ENCODE measurements around the gene UBE4A.
A peak's percentile ranks its signal among the peaks of the same experiment; 100 is the strongest.

Gene UBE4A

GRCh38 chr11:118359295-118359958 is at the start of gene UBE4A:
Gene UBE4A, plus strand, starts transcription at chr11:118359600. Its CDS starts 5,481 bp downstream, at chr11:118365081.
- DNase-seq (ENCODE audit: low spot score): peak; percentile 98

GRCh38 chr11:118310271-118310670 is 49.1 kb upstream of the UBE4A start:
- DNase-seq (ENCODE audit: low spot score): no peak

- DNase-seq (ENCODE audit: low spot score): no peak
Measured at GRCh38 chr11:118310781-118311485, 48.5 kb upstream of the UBE4A start.

- DNase-seq (ENCODE audit: low spot score): no peak
Measured at GRCh38 chr11:118311518-118311917, 47.9 kb upstream of the UBE4A start.

GRCh38 chr11:118312328-118312727 is 47.1 kb upstream of the UBE4A start:
- no peak for DNase-seq (ENCODE audit: low spot score)

- DNase-seq (ENCODE audit: low spot score): no peak
Measured at GRCh38 chr11:118313242-118313641, 46.2 kb upstream of the UBE4A start.

GRCh38 chr11:118314988-118315411 is 44.4 kb upstream of the UBE4A start:
- no peak for DNase-seq (ENCODE audit: low spot score)

GRCh38 chr11:118318124-118318523 is 41.3 kb upstream of the UBE4A start:
- DNase-seq (ENCODE audit: low spot score): no peak

- no peak for DNase-seq (ENCODE audit: low spot score)
Measured at GRCh38 chr11:118318581-118319336, 40.6 kb upstream of the UBE4A start.

GRCh38 chr11:118319337-118319707 is 40.1 kb upstream of the UBE4A start:
- DNase-seq (ENCODE audit: low spot score): no peak

GRCh38 chr11:118320515-118320914 is 38.9 kb upstream of the UBE4A start:
- DNase-seq (ENCODE audit: low spot score): no peak

GRCh38 chr11:118321386-118322082 is 37.9 kb upstream of the UBE4A start:
- DNase-seq (ENCODE audit: low spot score): no peak

- DNase-seq (ENCODE audit: low spot score): no peak
Measured at GRCh38 chr11:118322721-118323120, 36.7 kb upstream of the UBE4A start.

GRCh38 chr11:118325283-118325682 is 34.1 kb upstream of the UBE4A start:
- no peak for DNase-seq (ENCODE audit: low spot score)

GRCh38 chr11:118328745-118329144 is 30.7 kb upstream of the UBE4A start:
- no peak for DNase-seq (ENCODE audit: low spot score)

- no peak for DNase-seq (ENCODE audit: low spot score)
Measured at GRCh38 chr11:118334745-118335144, 24.7 kb upstream of the UBE4A start.

- peak; percentile 87 for DNase-seq (ENCODE audit: low spot score)
Measured at GRCh38 chr11:118338637-118339061, 20.8 kb upstream of the UBE4A start.

GRCh38 chr11:118339281-118339961 is 20.0 kb upstream of the UBE4A start:
- no peak for DNase-seq (ENCODE audit: low spot score)

GRCh38 chr11:118340449-118340848 is 19.0 kb upstream of the UBE4A start:
- no peak for DNase-seq (ENCODE audit: low spot score)

GRCh38 chr11:118341261-118341660 is 18.1 kb upstream of the UBE4A start:
- no peak for DNase-seq (ENCODE audit: low spot score)

GRCh38 chr11:118341815-118342489 is 17.4 kb upstream of the UBE4A start:
- DNase-seq (ENCODE audit: low spot score): no peak

All from CD4-positive, alpha-beta T cell treated with Interleukin-6 at 100 ng/mL for 8 hours (primary cell).